Measurements from ENCODE around the gene IFI27L1. TPM values are rescaled to one million over a fixed set of nuclear protein-coding genes. Genes with fewer than 3 reads are reported as not detected.

IFI27L1 gene
- total RNA-seq, 1 experiment from 2014 or later, result 15.4 TPM

DNA sequence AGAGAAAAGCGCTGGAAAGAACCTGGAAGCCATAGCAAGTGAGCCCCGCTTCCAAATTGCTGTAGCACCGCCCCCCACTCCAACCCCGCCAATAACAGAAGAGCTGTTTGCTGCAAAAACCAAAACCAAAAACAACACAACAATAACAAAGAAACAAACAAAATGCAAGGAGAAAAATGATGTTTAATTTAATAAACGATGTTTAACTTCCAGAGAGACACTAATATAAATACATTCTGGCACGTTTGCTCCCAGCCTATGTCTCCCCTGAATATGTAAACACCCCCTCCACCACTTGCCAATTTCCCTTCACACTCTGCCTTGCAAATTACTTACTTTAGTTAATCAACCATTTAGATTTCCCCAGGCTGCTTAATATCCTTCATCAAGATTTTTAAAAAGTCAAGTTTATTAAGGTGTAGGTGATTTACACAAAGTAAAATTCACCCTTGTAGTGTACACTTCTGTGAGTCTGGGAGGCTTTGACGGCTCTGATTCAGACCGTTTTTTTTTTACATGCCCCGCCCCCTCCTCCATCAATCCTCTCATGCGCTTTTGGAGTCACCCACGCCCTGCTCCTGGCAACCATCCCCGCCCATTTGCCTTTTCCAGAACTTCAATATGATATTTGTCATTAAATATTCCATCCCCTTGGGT lies 48.8 kb downstream of the IFI27L1 start:
- peak; percentile 68 for DNase-seq (ENCODE audit: low read depth)

GRCh38 chr14:94132285-94132887 lies 51.3 kb downstream of the IFI27L1 start:
- peak; percentile 75 for DNase-seq (ENCODE audit: low read depth)

- no peak for DNase-seq (ENCODE audit: low read depth)
These were observed 54.4 kb downstream of the IFI27L1 start for GRCh38 chr14:94135476-94135875.

DNA sequence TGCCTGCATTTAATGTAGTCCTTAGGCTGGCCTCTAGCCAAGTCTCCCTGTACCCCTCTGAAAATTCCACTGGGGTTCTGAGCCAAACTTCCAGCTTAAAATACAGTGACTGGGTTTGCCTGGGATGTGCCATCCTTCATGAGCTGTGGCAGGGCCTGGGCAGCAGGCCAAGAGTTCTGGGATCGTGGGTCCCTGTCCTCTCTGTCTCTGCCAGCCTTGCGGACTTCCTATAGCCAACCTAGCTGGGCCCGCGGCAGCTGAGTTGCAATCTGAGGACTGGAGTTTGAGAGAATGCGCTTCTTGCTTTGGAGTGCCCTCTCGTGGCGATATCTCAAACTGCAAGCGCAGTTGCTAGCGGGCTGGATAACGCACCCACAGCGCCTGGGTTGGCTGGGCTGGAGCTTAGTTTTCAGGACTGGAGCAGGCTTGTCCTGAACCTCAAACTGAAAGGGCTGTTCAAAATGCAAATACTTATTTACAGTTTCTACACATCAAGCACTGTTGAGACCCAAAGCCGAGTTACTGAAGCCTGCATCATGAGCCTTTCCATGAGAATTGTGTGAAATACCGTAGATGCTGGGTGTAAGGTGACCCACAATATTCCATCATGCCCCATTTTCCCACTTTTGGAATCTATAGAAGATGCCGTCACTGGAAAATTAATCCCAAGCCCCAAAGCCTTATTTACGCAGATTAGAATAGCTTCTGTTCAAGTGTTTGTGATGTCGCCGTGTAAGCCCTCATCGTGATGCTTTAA lies 55.6 kb downstream of the IFI27L1 start:
- DNase-seq (ENCODE audit: low read depth), result peak; percentile 78

- no peak for DNase-seq (ENCODE audit: low read depth)
These were observed 57.1 kb downstream of the IFI27L1 start for GRCh38 chr14:94138251-94138650.

- DNase-seq (ENCODE audit: low read depth), result no peak
These were observed 57.9 kb downstream of the IFI27L1 start for GRCh38 chr14:94139006-94139405.

GRCh38 chr14:94139421-94139820 lies 58.3 kb downstream of the IFI27L1 start:
- no peak for DNase-seq (ENCODE audit: low read depth)

GRCh38 chr14:94142247-94142646 lies 61.1 kb downstream of the IFI27L1 start:
- no peak for DNase-seq (ENCODE audit: low read depth)

DNA sequence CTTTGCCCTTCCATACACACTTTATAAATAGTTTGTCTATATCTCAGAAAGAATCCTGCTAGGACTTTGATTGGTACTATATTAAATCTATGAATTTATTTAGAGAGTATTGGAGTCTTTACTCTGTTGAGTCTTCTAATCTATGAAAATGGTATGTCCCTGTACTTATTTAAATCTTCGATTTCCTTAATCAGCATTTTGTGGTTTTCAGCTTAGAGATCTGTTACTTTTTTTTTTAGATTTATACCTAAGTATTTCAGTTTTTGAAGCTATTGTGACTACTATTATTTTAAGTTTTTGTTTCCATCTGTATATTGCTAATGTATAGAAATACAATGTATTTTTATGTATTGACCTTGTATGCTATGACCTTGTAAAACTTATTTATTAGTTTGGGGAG lies 61.7 kb downstream of the IFI27L1 start:
- no peak for DNase-seq (ENCODE audit: low read depth)

DNA sequence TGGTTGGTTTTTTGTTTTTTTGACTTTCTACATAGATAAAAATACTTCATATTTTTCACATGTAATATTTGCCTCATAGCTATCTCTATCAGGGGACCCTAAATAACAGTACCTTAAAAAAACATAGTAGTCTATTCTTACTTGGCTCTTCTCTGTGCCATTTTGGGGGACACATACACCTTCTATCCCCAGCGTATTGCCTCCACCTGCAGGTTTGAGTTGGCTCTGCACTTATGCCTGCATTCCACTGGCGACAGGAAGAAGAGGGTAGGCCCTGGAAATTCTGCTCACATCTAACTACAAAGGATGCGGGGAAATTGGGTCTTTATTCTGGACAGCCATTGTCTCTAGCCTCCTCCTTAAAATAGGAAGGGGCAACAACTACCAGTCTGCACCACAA lies 62.1 kb downstream of the IFI27L1 start:
- DNase-seq (ENCODE audit: low read depth), result no peak

DNA sequence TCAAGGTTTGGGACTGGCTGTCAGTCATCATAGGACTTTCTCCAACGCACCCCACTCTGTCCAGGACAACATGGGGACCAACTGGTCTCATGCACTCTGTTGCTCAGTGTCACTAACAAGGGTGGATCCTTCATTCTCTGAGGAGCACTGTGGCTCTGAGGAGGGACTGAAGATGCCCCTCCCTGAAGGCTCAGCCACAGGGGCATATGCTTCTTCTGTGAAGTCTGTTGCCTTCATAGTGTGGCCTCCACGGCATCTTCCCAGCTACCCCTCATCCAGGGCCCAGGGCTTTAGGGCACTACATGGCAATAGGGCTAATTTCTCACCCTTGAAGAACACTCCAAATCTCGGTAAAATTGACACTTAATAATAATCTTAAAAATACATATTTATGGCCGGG lies 62.6 kb downstream of the IFI27L1 start:
- DNase-seq (ENCODE audit: low read depth), result no peak

DNA sequence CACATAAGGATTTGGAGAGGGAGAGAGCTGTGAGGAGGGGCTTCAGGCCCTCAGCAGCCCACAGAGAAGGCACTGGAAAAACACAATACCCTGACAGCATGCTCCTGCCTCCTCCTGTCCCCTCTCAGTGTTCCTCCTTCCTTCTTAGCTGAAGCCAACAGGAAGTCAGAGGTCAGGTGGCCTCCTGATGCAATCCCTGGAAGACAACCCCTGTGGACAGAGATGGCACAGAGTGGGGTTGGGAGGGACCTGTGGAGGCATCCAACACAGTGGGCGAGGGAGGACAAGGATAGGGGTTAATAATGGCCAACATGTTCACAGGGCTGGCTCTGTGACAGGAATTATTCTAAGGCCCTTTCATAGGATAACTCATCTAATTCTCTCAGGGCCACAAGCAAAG lies 63.7 kb downstream of the IFI27L1 start:
- DNase-seq (ENCODE audit: low read depth), result no peak

DNA sequence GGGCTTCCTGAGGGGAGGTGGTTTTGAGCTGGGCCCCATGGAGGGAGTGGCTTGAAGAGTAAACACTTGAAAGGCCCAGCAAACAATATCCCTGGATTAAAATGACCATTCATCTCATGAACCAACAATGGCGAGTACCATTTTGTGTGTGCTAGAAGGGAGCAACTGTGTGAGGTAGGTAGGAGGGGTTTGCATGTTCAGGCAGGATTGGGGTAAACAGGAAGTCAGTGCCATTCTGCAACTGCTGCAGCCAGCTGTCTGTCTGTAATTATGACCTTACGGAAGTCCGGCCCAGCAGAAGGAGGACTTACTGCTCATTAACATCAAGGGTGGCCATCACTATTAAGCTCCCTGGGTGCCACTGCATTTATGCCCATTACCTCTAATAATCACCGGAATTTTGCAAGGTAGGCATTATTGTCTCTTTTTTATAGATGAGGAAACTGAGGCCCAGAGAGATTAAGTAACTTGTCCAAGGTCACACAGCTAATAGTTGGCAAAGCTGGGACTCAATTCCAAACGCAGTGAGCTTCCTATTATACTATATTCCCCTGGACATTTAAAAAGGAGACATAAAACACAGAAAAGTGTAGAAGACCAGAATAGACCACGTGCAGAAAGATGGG lies 64.9 kb downstream of the IFI27L1 start:
- no peak for DNase-seq (ENCODE audit: low read depth)

Other genes starting within 250 kb of the IFI27L1 start
- gene FAM181A, start 154.0 kb upstream of the IFI27L1 start, total RNA-seq (2014; rRNA removed; shearing (Covaris generic)), result not detected in 2 replicates
- not detected in 2 replicates for gene ASB2, start 104.7 kb upstream of the IFI27L1 start, total RNA-seq (2014; rRNA removed; shearing (Covaris generic))
- not detected in 2 replicates for gene CCDC197, start 84.0 kb upstream of the IFI27L1 start, total RNA-seq (2014; rRNA removed; shearing (Covaris generic))
- 2.8 TPM in 2 replicates for gene OTUB2, start 55.0 kb upstream of the IFI27L1 start, total RNA-seq (2014; rRNA removed; shearing (Covaris generic))
- gene DDX24, start 108 bp upstream of the IFI27L1 start, total RNA-seq (2014; rRNA removed; shearing (Covaris generic)), result 180 and 197 TPM in 2 replicates
- gene IFI27, start 29.4 kb downstream of the IFI27L1 start, total RNA-seq (2014; rRNA removed; shearing (Covaris generic)), result 6.2 and 8.4 TPM in 2 replicates
- gene IFI27L2, start 48.3 kb downstream of the IFI27L1 start, total RNA-seq (2014; rRNA removed; shearing (Covaris generic)), result 35.8 and 57.6 TPM in 2 replicates
- gene PPP4R4, start 93.0 kb downstream of the IFI27L1 start, total RNA-seq (2014; rRNA removed; shearing (Covaris generic)), result 2.0 and 8.8 TPM in 2 replicates
- not detected in 2 replicates for gene SERPINA10, start 212.0 kb downstream of the IFI27L1 start, total RNA-seq (2014; rRNA removed; shearing (Covaris generic))
- 0.51 TPM in 1 of 2 replicates, not detected in the other for gene SERPINA6, start 242.0 kb downstream of the IFI27L1 start, total RNA-seq (2014; rRNA removed; shearing (Covaris generic))